GM23248 (cell line): ENCODE data around the gene HACE1.

ENCODE experiments used
- EZH2 ChIP-seq: fragments of 200-600 bp; sonication (generic); IDR thresholded peaks from 2 replicates; pipeline ENCODE4 v1.6.1; 2018; ENCODE audit warnings: antibody characterized with exemption, mild to moderate bottlenecking; ENCODE audit not compliant: insufficient read depth, poor library complexity, severe bottlenecking
- EZH2phosphoT487 ChIP-seq: fragments of 200-600 bp; sonication (generic); IDR thresholded peaks from 2 replicates; pipeline ENCODE4 v1.6.1; 2018; ENCODE audit warnings: antibody characterized with exemption, moderate library complexity, mild to moderate bottlenecking, low read depth; ENCODE audit not compliant: insufficient read depth

GRCh38 chr6:104795363-104795762, 64.4 kb downstream of the HACE1 start:
- no peak for TF ChIP-seq EZH2
- TF ChIP-seq EZH2phosphoT487, result no peak
